ENCODE measurements around the gene TCEA3.

TCEA3 gene

DNA sequence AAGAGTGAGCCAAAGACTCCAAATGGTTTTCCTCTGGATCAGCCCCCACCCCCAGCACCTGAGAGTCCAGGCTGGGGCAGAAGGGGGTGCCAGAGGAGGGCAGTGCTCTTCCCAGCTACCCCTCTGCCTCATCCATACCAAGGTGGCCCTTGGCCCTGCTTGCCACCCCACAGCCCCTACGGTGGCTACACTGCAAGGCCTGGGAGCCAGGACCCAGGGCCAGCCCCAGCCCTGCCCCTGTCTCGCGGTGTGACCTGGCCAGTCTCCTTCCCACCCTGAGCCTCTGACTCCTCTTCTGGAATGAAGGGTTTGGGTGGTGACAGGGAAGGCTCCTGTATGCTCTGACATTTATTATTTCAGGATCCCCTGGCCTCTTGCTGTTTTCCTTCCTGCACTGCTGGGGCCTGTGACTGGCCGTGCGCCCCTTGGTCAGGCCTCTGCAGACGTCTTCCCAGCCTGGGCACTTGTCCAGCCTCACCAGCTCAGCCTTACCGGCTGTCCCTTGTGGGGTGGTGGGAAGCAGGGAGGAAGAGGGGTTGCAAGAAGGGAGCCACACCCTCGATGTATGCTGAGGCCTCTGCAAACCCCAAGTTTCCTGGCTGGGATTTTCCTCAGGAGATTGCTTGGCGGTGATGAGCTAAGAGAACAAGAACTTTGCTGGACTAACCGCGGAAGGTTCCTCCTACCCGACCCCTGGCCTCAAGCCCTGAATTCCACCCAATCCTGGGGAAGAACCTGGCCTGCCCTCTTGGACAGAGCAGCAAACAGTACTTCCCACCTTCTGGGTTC lies 45.9 kb upstream of the TCEA3 start:
- no peak overlapping the region for H3K4me3 ChIP-seq (ENCODE audit: severe bottlenecking)
- TF ChIP-seq, protein P1, sequence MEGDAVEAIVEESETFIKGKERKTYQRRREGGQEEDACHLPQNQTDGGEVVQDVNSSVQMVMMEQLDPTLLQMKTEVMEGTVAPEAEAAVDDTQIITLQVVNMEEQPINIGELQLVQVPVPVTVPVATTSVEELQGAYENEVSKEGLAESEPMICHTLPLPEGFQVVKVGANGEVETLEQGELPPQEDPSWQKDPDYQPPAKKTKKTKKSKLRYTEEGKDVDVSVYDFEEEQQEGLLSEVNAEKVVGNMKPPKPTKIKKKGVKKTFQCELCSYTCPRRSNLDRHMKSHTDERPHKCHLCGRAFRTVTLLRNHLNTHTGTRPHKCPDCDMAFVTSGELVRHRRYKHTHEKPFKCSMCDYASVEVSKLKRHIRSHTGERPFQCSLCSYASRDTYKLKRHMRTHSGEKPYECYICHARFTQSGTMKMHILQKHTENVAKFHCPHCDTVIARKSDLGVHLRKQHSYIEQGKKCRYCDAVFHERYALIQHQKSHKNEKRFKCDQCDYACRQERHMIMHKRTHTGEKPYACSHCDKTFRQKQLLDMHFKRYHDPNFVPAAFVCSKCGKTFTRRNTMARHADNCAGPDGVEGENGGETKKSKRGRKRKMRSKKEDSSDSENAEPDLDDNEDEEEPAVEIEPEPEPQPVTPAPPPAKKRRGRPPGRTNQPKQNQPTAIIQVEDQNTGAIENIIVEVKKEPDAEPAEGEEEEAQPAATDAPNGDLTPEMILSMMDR (IDR thresholded peaks at IDR 0.05; ENCODE audit: poor library complexity, severe bottlenecking), result no peak
- H3K4me1 ChIP-seq (ENCODE audit: insufficient read depth, poor library complexity, severe bottlenecking), result peaks cover 23% of the 10 kb centered on the region
- H3K27ac ChIP-seq (ENCODE audit: poor library complexity, severe bottlenecking), result no peak overlapping the region
- H3K36me3 ChIP-seq (ENCODE audit: low read depth), result no peaks in the 10 kb centered on the region
- no peaks in the 10 kb centered on the region for H3K27me3 ChIP-seq (ENCODE audit: insufficient read depth, poor library complexity, severe bottlenecking)
- ATAC-seq (ENCODE audit: low read depth) (no peak), DNase-seq (ENCODE audit: low spot score) (no peak)
- no peaks in the 10 kb centered on the region for H3K9me3 ChIP-seq (ENCODE audit: severe bottlenecking)

DNA sequence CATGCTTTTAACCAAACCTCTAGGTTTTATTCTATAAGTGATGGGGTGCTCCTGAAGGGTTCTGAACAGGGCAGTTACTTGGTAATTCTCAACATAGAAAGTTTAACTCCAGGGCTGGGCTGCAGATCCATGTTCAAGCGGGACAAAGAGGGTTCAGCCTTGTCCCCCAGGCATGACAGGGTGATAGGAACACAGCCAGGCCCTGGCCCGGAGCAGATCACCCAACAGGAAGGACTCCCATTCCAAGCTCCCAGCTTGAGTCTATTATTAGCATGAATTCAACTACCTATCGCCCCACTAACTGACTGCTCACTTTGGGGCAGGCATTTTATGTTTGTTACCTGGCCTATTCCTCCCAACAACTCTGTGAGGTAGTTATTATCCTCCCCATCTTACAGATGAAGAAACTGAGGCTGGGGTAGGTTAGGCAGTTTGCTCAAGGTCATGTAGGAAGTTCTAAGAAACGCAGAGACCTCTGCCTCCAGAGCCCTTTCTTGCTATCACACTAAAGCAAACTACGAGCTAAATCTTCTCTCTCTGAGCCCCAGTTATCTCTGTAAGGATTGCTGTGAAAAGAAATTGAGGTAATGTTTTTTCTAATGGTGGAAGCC lies 44.9 kb upstream of the TCEA3 start:
- Histone ChIP-seq H3K27me3 (ENCODE audit: insufficient read depth, poor library complexity, severe bottlenecking) (no peaks in the 10 kb centered on the region), H3K9me3 (ENCODE audit: severe bottlenecking) (no peaks in the 10 kb centered on the region), H3K4me3 (ENCODE audit: severe bottlenecking) (no peak overlapping the region), H3K36me3 (ENCODE audit: low read depth) (no peaks in the 10 kb centered on the region), H3K4me1 (ENCODE audit: insufficient read depth, poor library complexity, severe bottlenecking) (peaks cover 16% of the 10 kb centered on the region), H3K27ac (ENCODE audit: poor library complexity, severe bottlenecking) (no peak overlapping the region)
- no peak for ATAC-seq (ENCODE audit: low read depth)
- TF ChIP-seq, protein P1 (IDR thresholded peaks at IDR 0.05; ENCODE audit: poor library complexity, severe bottlenecking), result no peak
- DNase-seq (ENCODE audit: low spot score), result no peak

DNA sequence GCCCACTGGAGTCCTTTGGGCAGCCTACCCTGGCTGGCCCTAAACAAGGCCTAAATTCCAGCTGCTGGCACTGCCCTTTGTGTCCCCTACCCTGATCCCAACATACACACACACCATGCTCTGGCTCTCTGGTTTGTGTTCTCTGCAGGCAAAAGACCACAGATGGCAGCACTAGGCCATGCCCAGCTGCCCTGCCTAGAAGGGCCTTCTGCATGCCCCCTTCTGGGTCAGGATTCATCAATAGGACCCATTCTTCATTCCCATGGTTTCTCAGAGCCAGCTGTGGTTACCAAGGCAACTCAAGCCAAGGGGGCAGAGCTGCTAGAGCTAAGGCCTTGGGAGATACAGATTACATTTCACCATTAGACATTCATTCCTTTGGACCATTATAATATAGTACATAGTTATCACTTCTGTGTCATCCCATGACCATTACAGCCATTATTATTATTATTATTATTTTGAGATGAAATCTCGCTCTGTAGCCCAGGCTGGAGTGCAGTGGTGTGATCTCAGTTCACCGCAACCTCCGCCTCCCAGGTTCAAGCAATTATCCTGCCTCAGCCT lies 42.0 kb upstream of the TCEA3 start:
- H3K9me3 ChIP-seq (ENCODE audit: severe bottlenecking), result no peaks in the 10 kb centered on the region
- no peaks in the 10 kb centered on the region for H3K36me3 ChIP-seq (ENCODE audit: low read depth)
- DNase-seq (ENCODE audit: low spot score), result no peak
- TF ChIP-seq, protein P1 (IDR thresholded peaks at IDR 0.05; ENCODE audit: poor library complexity, severe bottlenecking), result no peak
- ATAC-seq (ENCODE audit: low read depth), result no peak
- no peaks in the 10 kb centered on the region for H3K4me1 ChIP-seq (ENCODE audit: insufficient read depth, poor library complexity, severe bottlenecking)
- no peak overlapping the region for H3K4me3 ChIP-seq (ENCODE audit: severe bottlenecking)
- H3K27me3 ChIP-seq (ENCODE audit: insufficient read depth, poor library complexity, severe bottlenecking), result no peaks in the 10 kb centered on the region
- H3K27ac ChIP-seq (ENCODE audit: poor library complexity, severe bottlenecking), result no peak overlapping the region

DNA sequence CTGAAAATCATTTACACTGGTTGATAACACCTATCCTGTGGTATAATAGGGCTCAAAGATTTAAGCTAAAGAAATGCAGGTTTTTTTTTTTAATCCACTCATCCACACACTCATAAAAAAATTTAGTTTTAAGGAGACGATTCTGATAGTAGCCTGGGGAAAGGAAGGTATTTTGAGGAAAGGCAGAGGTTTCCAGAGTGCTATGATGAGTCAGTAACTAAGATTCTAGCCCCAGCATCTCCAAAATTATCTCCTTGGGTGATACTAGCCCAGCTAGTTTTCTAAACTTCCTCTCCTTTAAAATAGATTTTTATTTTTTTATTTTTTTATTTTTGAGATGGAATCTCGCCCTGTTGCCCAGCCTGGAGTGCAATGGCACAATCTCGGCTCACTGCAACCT lies 38.7 kb upstream of the TCEA3 start:
- Histone ChIP-seq H3K4me3 (ENCODE audit: severe bottlenecking) (no peak overlapping the region), H3K27ac (ENCODE audit: poor library complexity, severe bottlenecking) (no peak overlapping the region), H3K4me1 (ENCODE audit: insufficient read depth, poor library complexity, severe bottlenecking) (peaks cover 9% of the 10 kb centered on the region), H3K9me3 (ENCODE audit: severe bottlenecking) (no peaks in the 10 kb centered on the region), H3K27me3 (ENCODE audit: insufficient read depth, poor library complexity, severe bottlenecking) (no peaks in the 10 kb centered on the region), H3K36me3 (ENCODE audit: low read depth) (peaks cover 3% of the 10 kb centered on the region; the same call in 1 of the 2 replicates)
- DNase-seq (ENCODE audit: low spot score) (no peak), ATAC-seq (ENCODE audit: low read depth) (no peak)
- TF ChIP-seq, protein P1 (IDR thresholded peaks at IDR 0.05; ENCODE audit: poor library complexity, severe bottlenecking), result no peak

Measured in RWPE2 (cell line).